IPS-18a (cell line): ENCODE results near the gene ZMYM1.

Experiments
- H3K27ac ChIP-seq: one replicate; pipeline ENCODE4 v1.5.1; 2013; ENCODE audit warnings: low read length
- H3K27me3 ChIP-seq: one replicate; pipeline ENCODE4 v1.6.1; 2013; ENCODE audit warnings: mild to moderate bottlenecking, low read length; ENCODE audit not compliant: control insufficient read depth, insufficient read depth
- H3K36me3 ChIP-seq: one replicate; pipeline ENCODE4 v1.6.1; 2013; ENCODE audit warnings: low read depth, low read length; ENCODE audit not compliant: control insufficient read depth
- H3K4me1 ChIP-seq: one replicate; pipeline ENCODE4 v1.6.1; 2013; ENCODE audit warnings: low read depth, low read length; ENCODE audit not compliant: control insufficient read depth
- H3K4me3 ChIP-seq: one replicate; pipeline ENCODE4 v1.5.1; 2013; ENCODE audit warnings: low read length
- H3K9ac ChIP-seq: one replicate; pipeline ENCODE4 v1.6.1; 2013; ENCODE audit warnings: mild to moderate bottlenecking, low read length, moderate library complexity
- H3K9me3 ChIP-seq: one replicate; pipeline ENCODE4 v1.6.1; 2013; ENCODE audit warnings: low read depth, low read length; ENCODE audit not compliant: control insufficient read depth

The ZMYM1 gene

DNA sequence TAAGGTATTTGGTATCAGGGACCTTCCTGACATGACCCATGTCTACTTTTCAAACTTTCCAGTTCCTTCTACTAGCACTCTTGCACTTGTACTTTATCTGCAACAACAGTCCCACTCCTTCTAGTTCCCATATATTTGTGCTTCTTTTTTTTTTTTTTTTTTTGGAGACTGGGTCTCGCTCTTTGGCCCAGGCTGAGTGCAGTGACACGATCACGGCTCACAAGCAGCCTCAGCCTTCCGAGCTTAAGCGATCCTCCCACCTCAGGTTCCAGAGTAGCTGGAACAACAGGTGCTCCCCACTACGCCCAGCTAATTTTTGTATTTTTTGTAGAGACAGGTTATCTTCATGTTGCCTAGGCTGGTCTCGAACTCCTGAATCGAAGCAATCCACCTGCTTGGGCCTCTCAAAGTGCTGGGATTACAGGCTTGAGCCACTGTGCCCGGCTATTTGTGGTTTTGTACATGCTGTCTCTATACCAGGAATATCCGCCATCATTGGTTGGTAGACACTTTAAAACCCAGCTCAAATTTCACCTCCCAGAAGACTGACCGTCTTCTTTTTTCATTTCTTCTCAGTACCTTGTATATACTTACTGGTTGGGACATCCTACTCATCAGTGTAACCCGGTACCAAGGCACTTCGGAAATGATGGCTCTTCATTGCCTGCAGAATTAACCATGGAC, 1.1 kb downstream of the ZMYM1 start:
- Histone ChIP-seq H3K27ac (no peak overlapping the region), H3K4me3 (peak overlapping the region; percentile 89), H3K27me3 (no peaks in the 10 kb centered on the region), H3K9me3 (no peaks in the 10 kb centered on the region), H3K9ac (peak overlapping the region; percentile 91), H3K36me3 (no peaks in the 10 kb centered on the region), H3K4me1 (peaks cover 14% of the 10 kb centered on the region)

DNA sequence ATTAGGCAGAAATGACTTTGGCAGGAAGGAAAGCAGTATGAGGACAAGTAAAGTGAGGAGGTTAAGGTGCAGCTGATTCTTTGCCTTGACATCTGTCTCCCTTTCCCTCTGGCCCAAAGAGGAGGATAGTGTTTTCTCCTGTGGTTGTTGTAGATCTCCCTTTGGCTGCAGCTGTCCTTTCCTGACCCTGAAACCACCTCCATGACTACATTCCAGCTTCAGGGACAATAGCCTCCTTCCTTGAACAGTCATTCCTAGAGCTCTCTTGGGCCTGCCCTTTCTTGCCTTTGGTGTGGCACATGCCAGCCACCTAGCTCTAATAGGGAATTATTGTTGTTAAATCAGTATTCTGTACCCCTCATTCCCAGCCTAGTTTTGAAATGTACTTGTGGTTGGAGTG, 6.2 kb downstream of the ZMYM1 start:
- Histone ChIP-seq H3K27me3 (no peaks in the 10 kb centered on the region), H3K36me3 (no peaks in the 10 kb centered on the region), H3K9me3 (no peaks in the 10 kb centered on the region), H3K4me3 (no peak overlapping the region), H3K9ac (no peak overlapping the region), H3K27ac (no peak overlapping the region), H3K4me1 (peaks cover under 1% of the 10 kb centered on the region)

DNA sequence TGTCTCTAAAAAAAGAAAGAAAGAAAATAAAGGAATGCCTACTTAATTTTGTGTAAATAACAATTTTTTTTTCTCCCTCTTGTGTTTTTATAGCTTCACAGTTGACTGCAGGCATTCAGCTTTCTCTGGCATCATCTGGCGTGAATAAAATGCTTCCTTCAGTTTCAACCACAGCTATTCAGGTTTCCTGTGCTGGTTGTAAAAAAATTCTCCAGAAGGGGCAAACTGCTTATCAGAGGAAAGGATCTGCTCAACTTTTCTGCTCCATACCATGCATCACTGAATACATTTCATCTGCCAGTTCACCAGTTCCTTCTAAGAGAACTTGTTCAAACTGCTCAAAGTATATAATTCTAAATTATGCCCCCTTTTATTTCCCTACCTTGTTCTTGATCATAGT, 18.0 kb downstream of the ZMYM1 start:
- Histone ChIP-seq H3K36me3 (peaks cover 75% of the 10 kb centered on the region), H3K4me1 (no peaks in the 10 kb centered on the region), H3K4me3 (no peak overlapping the region), H3K27me3 (no peaks in the 10 kb centered on the region), H3K27ac (no peak overlapping the region), H3K9ac (no peak overlapping the region), H3K9me3 (no peaks in the 10 kb centered on the region)

DNA sequence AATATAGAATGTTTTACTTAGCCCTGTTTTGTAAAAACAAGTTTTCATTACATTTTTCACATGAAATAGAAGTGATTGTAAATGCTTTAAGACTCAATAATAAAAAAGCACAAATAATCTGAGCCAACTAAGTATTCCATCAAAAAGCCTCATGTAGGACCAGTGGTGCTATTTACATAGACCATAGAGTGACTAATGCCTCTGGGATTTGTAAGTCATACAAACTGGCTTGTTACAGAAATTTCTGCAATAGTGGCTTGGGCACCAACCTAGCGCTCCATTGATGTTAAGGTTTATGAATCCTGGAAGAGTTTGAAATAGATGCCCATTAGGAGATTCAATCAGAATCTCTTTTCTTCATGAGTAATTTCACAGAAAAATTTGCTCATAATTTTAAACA, 31.9 kb downstream of the ZMYM1 start:
- Histone ChIP-seq H3K36me3 (peaks cover 35% of the 10 kb centered on the region), H3K27ac (no peak overlapping the region), H3K9me3 (no peaks in the 10 kb centered on the region), H3K4me3 (no peak overlapping the region), H3K27me3 (no peaks in the 10 kb centered on the region), H3K9ac (no peak overlapping the region), H3K4me1 (no peaks in the 10 kb centered on the region)

DNA sequence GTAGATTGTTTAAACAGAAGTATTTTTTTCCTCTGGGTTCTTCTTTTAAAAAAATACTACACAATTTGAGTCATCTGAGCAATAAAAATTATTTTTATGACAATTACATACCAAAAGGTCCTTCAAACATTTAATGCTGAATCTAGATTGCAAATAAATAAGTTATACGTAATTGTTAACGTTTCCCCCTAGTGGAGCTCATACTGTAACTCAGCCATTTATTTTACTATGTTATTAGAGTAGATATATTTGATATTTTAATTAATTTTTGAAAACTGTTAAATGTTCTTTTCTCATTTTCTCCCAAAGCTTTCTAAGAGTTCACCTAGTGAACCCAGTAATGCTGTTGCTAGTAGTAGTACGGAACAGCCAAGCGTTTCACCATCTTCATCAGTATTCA, 33.5 kb downstream of the ZMYM1 start:
- peaks cover 34% of the 10 kb centered on the region for H3K36me3 ChIP-seq
- H3K9ac ChIP-seq = no peak overlapping the region

DNA sequence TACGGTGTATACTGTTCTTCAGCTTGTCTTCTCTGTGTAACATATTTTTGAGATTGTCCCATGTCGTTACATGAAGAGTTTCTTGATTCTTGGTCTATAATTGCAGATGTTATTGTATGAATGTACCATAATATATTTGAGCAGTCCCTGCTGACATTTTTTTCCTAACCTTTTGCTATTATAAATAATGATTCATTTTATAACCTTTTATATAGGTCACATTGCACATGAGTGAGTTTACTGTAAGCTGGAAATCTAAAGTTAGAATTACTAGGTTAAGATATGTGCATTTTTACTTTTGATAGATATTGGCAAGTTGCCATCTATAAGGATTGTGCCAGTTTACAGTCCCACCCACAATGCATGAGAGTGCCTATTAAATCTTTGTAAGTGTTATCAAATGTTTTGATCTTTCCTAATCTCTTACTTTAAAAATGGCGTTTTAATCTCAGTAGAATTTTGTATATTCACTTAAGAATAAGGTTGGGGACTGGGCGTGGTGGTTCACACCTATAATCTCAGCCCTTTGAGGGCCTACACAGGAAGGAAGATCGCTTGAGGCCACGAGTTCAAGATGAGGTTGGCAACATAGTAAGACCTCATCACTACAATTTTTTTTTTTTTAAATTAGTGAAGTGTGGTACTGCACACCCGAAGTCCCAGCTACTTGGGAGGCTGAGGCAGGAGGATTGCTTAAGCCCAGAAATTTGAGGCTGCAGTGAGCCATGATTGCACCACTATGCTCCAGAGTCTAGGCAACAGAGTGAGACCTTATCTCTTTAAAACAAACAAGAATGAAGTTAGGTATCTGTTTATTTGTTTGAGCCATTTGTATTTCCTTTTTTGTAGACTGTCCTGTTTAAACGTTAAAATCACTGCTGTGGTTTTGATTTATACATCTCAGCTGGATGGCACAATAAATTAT, 36.5 kb downstream of the ZMYM1 start:
- Histone ChIP-seq H3K27me3 (no peaks in the 10 kb centered on the region), H3K4me1 (no peaks in the 10 kb centered on the region), H3K36me3 (peaks cover 31% of the 10 kb centered on the region), H3K27ac (no peak overlapping the region), H3K9me3 (no peaks in the 10 kb centered on the region), H3K9ac (no peak overlapping the region), H3K4me3 (no peak overlapping the region)

More for the DNA sequence above, 33.5 kb downstream of the ZMYM1 start:
- no peak overlapping the region for H3K27ac ChIP-seq
- H3K4me1 ChIP-seq = no peaks in the 10 kb centered on the region
- H3K4me3 ChIP-seq = no peak overlapping the region
- H3K9me3 ChIP-seq = no peaks in the 10 kb centered on the region
- no peaks in the 10 kb centered on the region for H3K27me3 ChIP-seq

DNA sequence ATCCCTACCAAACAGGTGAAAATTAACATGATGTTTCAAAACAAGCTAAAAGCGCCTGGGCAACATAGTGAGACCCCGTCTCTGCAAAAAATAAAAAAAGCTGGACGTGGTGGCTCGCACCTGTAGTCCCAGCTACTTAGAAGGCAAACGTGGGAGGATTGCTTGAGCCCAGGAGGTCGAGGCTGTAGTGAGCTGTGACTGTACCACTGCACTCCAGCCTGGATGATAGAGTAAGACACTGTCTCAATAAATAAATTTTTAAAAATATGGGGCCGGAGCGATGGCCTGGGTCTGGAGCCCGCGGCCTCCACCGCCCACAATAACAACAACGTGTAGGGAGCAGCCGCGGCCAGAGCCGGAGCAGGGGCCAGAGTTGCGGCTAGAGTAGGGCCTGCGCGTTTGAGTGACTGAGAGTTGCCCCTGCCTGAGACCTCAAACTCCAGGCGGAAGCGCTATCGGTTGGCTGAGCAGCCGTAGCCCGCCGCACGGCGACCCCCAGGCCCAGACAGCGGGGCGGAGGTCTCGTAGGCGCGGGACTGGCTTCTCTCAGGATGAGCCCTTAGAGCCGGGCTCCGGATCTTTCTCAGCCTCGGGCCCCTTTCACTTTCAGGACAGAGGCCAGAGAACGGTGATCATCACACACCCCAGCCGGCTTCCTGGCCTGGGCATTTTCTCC, 41.4 kb downstream of the ZMYM1 start:
- no peaks in the 10 kb centered on the region for H3K4me1 ChIP-seq
- no peaks in the 10 kb centered on the region for H3K27me3 ChIP-seq
- no peaks in the 10 kb centered on the region for H3K9me3 ChIP-seq
- no peak overlapping the region for H3K27ac ChIP-seq
- H3K9ac ChIP-seq = no peak overlapping the region
- H3K36me3 ChIP-seq = no peaks in the 10 kb centered on the region
- no peak overlapping the region for H3K4me3 ChIP-seq

DNA sequence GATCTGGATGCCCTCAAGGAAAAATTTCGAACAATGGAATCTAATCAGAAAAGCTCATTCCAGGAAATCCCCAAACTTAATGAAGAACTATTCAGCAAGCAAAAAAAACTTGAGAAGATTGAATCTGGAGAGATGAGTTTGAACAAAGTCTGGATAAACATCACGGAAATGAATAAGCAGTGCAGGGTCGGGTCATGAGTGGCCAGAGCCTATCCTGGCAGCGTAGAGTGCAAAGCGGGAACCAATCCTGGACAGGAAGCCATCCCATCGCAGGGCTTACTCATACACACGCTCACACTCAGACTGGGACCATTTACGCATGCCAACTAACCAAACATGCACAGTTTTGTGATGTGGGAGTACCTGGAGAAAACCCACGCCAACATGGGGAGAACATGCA, 43.1 kb downstream of the ZMYM1 start:
- H3K9me3 ChIP-seq = no peaks in the 10 kb centered on the region
- H3K27me3 ChIP-seq = no peaks in the 10 kb centered on the region
- H3K4me3 ChIP-seq = no peak overlapping the region
- H3K4me1 ChIP-seq = no peaks in the 10 kb centered on the region
- no peak overlapping the region for H3K9ac ChIP-seq
- no peaks in the 10 kb centered on the region for H3K36me3 ChIP-seq
- H3K27ac ChIP-seq = no peak overlapping the region

DNA sequence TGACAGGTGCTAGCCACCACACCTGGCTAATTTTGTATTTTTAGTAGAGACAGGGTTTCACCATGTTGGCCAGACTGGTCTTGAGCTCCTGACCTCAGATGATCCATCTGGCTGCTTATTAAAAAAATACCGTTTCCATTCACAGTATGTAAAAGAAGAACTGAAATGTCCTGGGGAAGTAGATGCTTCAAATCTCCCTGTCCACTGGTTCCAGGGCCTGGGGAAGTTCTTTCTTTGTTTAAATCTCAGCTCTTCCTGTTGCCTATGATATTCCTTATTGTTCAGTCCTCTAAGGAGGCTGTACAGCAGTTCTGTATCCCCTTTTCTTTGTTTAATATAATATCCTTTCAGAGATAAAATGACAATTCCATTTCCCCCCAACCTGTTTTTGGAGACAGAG, 47.4 kb downstream of the ZMYM1 start:
- Histone ChIP-seq H3K4me3 (no peak overlapping the region), H3K27ac (no peak overlapping the region), H3K36me3 (no peaks in the 10 kb centered on the region), H3K9ac (no peak overlapping the region), H3K9me3 (no peaks in the 10 kb centered on the region), H3K4me1 (no peaks in the 10 kb centered on the region), H3K27me3 (no peaks in the 10 kb centered on the region)

DNA sequence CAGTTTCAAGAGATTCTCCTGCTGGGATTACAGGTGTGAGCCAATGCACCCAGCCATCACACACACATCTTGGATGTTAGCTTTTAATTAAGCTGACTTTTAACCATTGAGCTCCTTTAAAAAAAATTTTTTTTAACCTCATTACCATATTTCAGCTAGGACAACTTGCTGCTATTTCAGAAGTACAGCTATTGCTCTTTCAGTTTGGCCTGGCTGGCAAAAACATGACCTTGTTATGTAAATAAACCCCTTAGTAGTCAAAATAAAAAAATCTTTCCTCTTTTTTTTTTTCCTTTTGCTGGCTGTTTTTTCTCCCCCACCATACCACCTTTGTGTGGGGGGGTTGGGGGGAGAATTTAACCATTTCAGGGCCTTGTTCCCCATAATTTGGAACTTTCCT, 49.9 kb downstream of the ZMYM1 start:
- Histone ChIP-seq H3K4me1 (no peaks in the 10 kb centered on the region), H3K9ac (no peak overlapping the region), H3K36me3 (no peaks in the 10 kb centered on the region), H3K27ac (no peak overlapping the region), H3K27me3 (no peaks in the 10 kb centered on the region), H3K4me3 (no peak overlapping the region), H3K9me3 (no peaks in the 10 kb centered on the region)

DNA sequence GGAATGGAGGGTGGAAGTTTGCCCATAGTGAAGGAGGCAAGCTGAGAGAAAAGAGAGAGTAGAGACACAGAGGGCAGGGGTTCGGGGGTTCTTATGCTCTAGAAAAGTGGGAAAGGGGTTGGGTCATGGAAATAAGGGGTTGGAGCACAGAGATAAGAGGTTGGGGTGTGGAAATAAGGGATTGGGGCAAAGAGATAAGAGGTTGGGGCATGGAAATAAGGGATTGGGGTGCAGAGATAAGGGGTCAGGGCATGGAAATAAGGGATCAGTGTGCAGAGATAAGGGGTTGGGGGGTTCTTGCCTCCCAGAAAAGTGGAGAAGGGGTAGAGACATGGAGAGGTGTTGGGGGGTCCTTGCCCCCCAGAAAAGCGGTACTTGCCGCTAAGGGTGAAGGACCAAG, 57.6 kb downstream of the ZMYM1 start:
- no peaks in the 10 kb centered on the region for H3K9me3 ChIP-seq
- no peaks in the 10 kb centered on the region for H3K36me3 ChIP-seq
- H3K9ac ChIP-seq = no peak overlapping the region
- H3K4me3 ChIP-seq = no peak overlapping the region
- no peaks in the 10 kb centered on the region for H3K4me1 ChIP-seq
- no peak overlapping the region for H3K27ac ChIP-seq
- H3K27me3 ChIP-seq = no peaks in the 10 kb centered on the region
